ENCODE data around the gene TMEM63B.

DNA sequence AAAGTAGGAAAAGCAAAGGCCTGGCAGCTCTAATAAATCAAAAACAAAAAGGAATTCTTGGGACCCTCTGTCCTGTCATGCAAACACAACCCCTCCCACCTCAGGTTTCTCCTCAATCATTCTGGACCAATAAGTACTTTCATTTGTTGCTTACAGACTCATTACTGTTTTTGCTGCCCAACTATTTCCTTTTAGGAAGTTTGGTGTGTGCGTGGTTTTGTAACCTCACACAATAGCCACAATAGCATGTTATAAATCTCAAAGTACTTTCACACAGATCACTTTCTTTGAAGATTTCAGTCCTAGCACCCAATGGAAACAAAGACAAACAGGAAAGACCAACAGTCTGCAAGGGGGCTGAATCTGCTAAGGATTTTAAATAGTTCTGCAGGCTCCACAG, 4.6 kb upstream of the TMEM63B start:
- no peak for TF ChIP-seq NFRKB (IDR thresholded peaks at IDR 0.05)
- TF ChIP-seq CTBP1 (IDR thresholded peaks at IDR 0.05; ENCODE audit: borderline replicate concordance): no peak
- no peak for TF ChIP-seq SUZ12 (IDR thresholded peaks at IDR 0.05)
- no peak for TF ChIP-seq FOXM1 (IDR thresholded peaks at IDR 0.05; ENCODE audit: borderline replicate concordance)
- no peak for TF ChIP-seq ARNT (IDR thresholded peaks at IDR 0.05)
- TF ChIP-seq SP1 (IDR thresholded peaks at IDR 0.05): no peak
- no peak for TF ChIP-seq ZNF384 (IDR thresholded peaks at IDR 0.05)
- no peak for TF ChIP-seq FOXK2 (IDR thresholded peaks at IDR 0.05)
- TF ChIP-seq BHLHE40 (IDR thresholded peaks at IDR 0.05; ENCODE audit: borderline replicate concordance): no peak
